ENCODE data around the gene FAM171A1. TPM values are rescaled to one million over a fixed set of nuclear protein-coding genes. Genes with fewer than 3 reads are reported as not detected.

Gene FAM171A1
- total and polyA plus RNA-seq, 8 donors, result 12.4 to 34.1 (median 21.4) TPM

GRCh38 chr10:15216700-15217099 is 154.4 kb downstream of the FAM171A1 start:
- Histone ChIP-seq H3K27ac (no peak overlapping the region), H3K27me3 (no peaks in the 10 kb centered on the region), H3K4me3 (no peak overlapping the region), H3K4me1 (no peaks in the 10 kb centered on the region), H3K9me3 (no peaks in the 10 kb centered on the region), H3K36me3 (peaks cover 0 to 30% (median 0%) of the 10 kb centered on the region in 3 donors)
- DNase-seq (no peak), FAIRE-seq (no peak), ATAC-seq (no peak)
- 96% methylated on average over 6 of the region's 6 CpGs for WGBS, 2 donors
- no peak for TF ChIP-seq CTCF (IDR thresholded peaks at IDR 0.05)
- intact Hi-C loops (cut with DNase I), result loop anchor here in 1 of 3 donors (10.0 kb wide), 1 partner anchor 158 kb away; the partner anchor contains the start of gene FAM171A1

- intact Hi-C loops (cut with DNase I), result loop anchor here in 1 of 3 donors (10.0 kb wide), 1 partner anchor 161 kb away; the partner anchor contains the start of gene FAM171A1
- no peak for FAIRE-seq
Observed at GRCh38 chr10:15214237-15214636, 156.9 kb downstream of the FAM171A1 start.

GRCh38 chr10:15213461-15213861 is 157.6 kb downstream of the FAM171A1 start:
- Histone ChIP-seq H3K36me3 (peaks cover 0 to 16% (median 0%) of the 10 kb centered on the region in 3 donors), H3K27ac (no peak overlapping the region), H3K4me1 (no peaks in the 10 kb centered on the region), H3K27me3 (no peaks in the 10 kb centered on the region), H3K9me3 (no peaks in the 10 kb centered on the region), H3K4me3 (no peak overlapping the region)
- intact Hi-C loops (cut with DNase I), result loop anchor here in 1 of 3 donors (10.0 kb wide), 1 partner anchor 161 kb away; the partner anchor contains the start of gene FAM171A1
- ATAC-seq, result no peak
- no peak for TF ChIP-seq CTCF (IDR thresholded peaks at IDR 0.05)
- WGBS, 2 donors, result 95 to 96% methylated on average over 18 of the region's 18 CpGs
- no peak for DNase-seq
- FAIRE-seq, result no peak

More at GRCh38 chr10:15214237-15214636, 156.9 kb downstream of the FAM171A1 start:
- DNase-seq (no peak), ATAC-seq (no peak)
- Histone ChIP-seq H3K9me3 (no peaks in the 10 kb centered on the region), H3K27ac (no peak overlapping the region), H3K27me3 (no peaks in the 10 kb centered on the region), H3K4me1 (no peaks in the 10 kb centered on the region), H3K4me3 (no peak overlapping the region), H3K36me3 (peaks cover 0 to 23% (median 0%) of the 10 kb centered on the region in 3 donors)
- no peak for TF ChIP-seq CTCF (IDR thresholded peaks at IDR 0.05)
- WGBS, 2 donors, result 91 to 94% methylated on average over 17 of the region's 17 CpGs

GRCh38 chr10:15211464-15211979 is 159.6 kb downstream of the FAM171A1 start:
- 89% methylated on average over 6 of the region's 6 CpGs for WGBS, 2 donors
- Histone ChIP-seq H3K27ac (no peak overlapping the region), H3K4me3 (no peak overlapping the region), H3K4me1 (no peaks in the 10 kb centered on the region), H3K9me3 (no peaks in the 10 kb centered on the region), H3K36me3 (peaks cover 0 to 13% (median 0%) of the 10 kb centered on the region in 3 donors), H3K27me3 (no peaks in the 10 kb centered on the region)
- intact Hi-C loops (cut with DNase I), result loop anchor here in 1 of 3 donors (10.0 kb wide), 1 partner anchor 163 kb away; the partner anchor contains the start of gene FAM171A1
- no peak for DNase-seq
- peak in 1 of 4 donors; percentile 8 for ATAC-seq
- no peak for FAIRE-seq
- no peak for TF ChIP-seq CTCF (IDR thresholded peaks at IDR 0.05)

- FAIRE-seq (no peak), ATAC-seq (peak in 1 of 4 donors; percentile 9), DNase-seq (no peak)
- Histone ChIP-seq H3K27me3 (no peaks in the 10 kb centered on the region), H3K36me3 (peaks cover 0 to 13% (median 0%) of the 10 kb centered on the region in 3 donors), H3K27ac (no peak overlapping the region), H3K4me1 (no peaks in the 10 kb centered on the region), H3K4me3 (no peak overlapping the region), H3K9me3 (no peaks in the 10 kb centered on the region)
- WGBS, 2 donors, result 86 to 88% methylated on average over 8 of the region's 8 CpGs
- intact Hi-C loops (cut with DNase I), result loop anchor here in 1 of 3 donors (10.0 kb wide), 1 partner anchor 164 kb away; the partner anchor contains the start of gene FAM171A1
- no peak for TF ChIP-seq CTCF (IDR thresholded peaks at IDR 0.05)
Observed at GRCh38 chr10:15210521-15210920, 160.6 kb downstream of the FAM171A1 start.

Measured in pancreas (tissue), 10 donors.